OCI-M2 (cell line): ENCODE data around the gene GPR132.

Source experiments
- DNase-seq: peaks from one replicate; lab custom pipeline; 2025; ENCODE audit not compliant: unreplicated experiment; lab: John Stamatoyannopoulos, UW

Gene GPR132

GRCh38 chr14:105005929-105006830 is 59.0 kb downstream of the GPR132 start:
- no peak for DNase-seq

DNA sequence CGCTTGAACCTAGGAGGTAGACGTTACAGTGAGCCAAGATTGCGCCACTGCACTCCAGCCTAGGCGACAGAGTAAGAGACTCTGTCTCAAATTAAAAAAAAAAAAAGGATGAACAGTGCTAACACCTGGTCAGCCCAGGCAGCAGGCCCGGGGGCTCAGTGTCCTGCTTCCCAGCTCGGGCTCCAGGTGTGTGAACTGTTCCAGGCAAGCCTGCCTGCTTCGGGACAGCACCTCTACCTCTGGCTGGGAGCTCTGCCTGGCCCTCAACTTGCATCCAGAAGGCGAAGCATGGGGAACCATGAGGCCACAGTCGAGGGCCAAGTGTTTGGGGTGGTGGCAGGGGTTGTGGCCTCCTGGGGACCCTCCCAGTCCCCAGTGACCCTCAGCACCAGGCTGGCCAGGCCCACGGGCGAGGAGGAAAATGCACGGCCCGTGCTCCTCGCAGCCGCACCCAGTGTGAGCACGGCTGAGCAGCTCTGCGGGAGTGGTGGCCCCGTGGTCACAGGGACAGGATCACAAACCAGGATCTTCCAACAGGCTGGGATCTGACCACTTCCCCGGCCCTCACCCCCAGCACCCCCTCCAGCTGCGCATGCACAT is 59.8 kb downstream of the GPR132 start:
- no peak for DNase-seq
